SK-N-SH (cell line): ENCODE results near the gene KIF3B.

Experiments
- FOSL2 ChIP-seq: IDR thresholded peaks from 2 replicates; pipeline ENCODE4 v1.4.0; 2012; ENCODE audit warnings: low read depth, mild to moderate bottlenecking, moderate library complexity, borderline replicate concordance
- JUND ChIP-seq: IDR thresholded peaks from 2 replicates; pipeline ENCODE4 v1.4.0; 2012
- NRF1 ChIP-seq: IDR thresholded peaks from 2 replicates; pipeline ENCODE4 v1.6.1; 2012; ENCODE audit warnings: low read depth, mild to moderate bottlenecking, low read length
- POLR2AphosphoS5 ChIP-seq: IDR thresholded peaks from 2 replicates; pipeline ENCODE4 v1.6.1; 2012; ENCODE audit warnings: low read depth, low read length
- SMC3 ChIP-seq: IDR thresholded peaks from 2 replicates; pipeline ENCODE4 v1.6.1; 2012; ENCODE audit warnings: low read depth, low read length, improper control_type of control experiment
- YY1 ChIP-seq: IDR thresholded peaks from 2 replicates; pipeline ENCODE4 v1.4.0; 2012; ENCODE audit warnings: low read depth, mild to moderate bottlenecking
- TF ChIP-seq, protein P1 (sequence below): fragments of 200-600 bp; sonication (generic); IDR thresholded peaks from 2 replicates; pipeline ENCODE4 v1.6.1; 2017; ENCODE audit warnings: antibody characterized with exemption, mild to moderate bottlenecking, moderate library complexity

DNA sequence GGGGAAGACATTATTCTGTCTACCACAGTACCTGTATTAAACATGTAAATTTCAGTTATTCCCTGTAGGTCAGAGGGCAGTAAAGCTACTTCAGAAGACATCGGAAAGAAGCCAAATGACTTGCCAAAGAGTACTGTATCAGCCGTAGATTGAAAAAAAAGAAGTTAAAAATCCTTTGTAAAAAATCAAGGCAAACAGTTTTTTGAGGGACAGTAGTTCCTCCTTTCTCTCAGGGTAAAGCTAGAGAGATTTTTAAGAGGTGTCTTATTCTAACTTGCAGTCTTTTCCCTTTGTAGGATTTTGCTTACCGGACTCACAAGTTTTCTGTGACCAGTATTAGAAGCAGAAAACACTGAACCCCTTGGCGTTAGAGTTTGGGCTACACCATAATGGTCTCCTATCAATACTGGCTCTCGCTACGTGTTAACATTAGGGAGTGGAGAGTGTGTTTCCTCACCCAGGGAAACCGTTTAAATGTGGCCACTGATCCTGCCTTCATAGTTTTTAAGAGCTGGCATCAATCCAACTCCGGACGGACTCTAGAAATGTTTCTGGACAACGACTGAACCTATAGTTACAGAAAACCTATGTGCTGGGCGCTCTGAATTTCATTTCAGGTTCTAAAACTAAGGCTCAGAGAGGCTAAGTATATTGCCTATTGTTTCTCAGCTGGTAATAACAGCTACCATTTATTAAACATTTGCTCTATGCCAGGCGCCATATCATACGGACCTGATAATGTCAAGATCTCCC lies 79.3 kb downstream of the KIF3B start:
- TF ChIP-seq, protein P1, sequence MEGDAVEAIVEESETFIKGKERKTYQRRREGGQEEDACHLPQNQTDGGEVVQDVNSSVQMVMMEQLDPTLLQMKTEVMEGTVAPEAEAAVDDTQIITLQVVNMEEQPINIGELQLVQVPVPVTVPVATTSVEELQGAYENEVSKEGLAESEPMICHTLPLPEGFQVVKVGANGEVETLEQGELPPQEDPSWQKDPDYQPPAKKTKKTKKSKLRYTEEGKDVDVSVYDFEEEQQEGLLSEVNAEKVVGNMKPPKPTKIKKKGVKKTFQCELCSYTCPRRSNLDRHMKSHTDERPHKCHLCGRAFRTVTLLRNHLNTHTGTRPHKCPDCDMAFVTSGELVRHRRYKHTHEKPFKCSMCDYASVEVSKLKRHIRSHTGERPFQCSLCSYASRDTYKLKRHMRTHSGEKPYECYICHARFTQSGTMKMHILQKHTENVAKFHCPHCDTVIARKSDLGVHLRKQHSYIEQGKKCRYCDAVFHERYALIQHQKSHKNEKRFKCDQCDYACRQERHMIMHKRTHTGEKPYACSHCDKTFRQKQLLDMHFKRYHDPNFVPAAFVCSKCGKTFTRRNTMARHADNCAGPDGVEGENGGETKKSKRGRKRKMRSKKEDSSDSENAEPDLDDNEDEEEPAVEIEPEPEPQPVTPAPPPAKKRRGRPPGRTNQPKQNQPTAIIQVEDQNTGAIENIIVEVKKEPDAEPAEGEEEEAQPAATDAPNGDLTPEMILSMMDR, result no peak
- TF ChIP-seq POLR2AphosphoS5, result no peak
- TF ChIP-seq NRF1, result no peak
- no peak for TF ChIP-seq SMC3
- TF ChIP-seq YY1, result no peak
- no peak for TF ChIP-seq FOSL2
- no peak for TF ChIP-seq JUND
